ENCODE data around the gene MCRIP2.

The MCRIP2 gene

GRCh38 chr16:678858-679813, 37.5 kb downstream of the MCRIP2 start:
- H3K27ac ChIP-seq = peak overlapping the region; percentile 94
- no peak for TF ChIP-seq ZFX (IDR thresholded peaks at IDR 0.05)
- TF ChIP-seq CTCF (conservative IDR thresholded peaks at IDR 0.05) = no peak

GRCh38 chr16:679814-680624, 38.4 kb downstream of the MCRIP2 start, which contains the start of gene STUB1:
Gene STUB1, plus strand, starts transcription at chr16:680410. Its CDS starts 116 bp downstream, at chr16:680526.
- H3K27ac ChIP-seq = peak within 1 kb of the TSS; percentile 94
- TF ChIP-seq ZFX (IDR thresholded peaks at IDR 0.05) (peak; percentile 73; the same call in 1 of the 2 replicates), CTCF (conservative IDR thresholded peaks at IDR 0.05) (no peak)

GRCh38 chr16:680625-680945, 39.0 kb downstream of the MCRIP2 start:
- H3K27ac ChIP-seq = peak overlapping the region; percentile 94
- peak; percentile 65 for TF ChIP-seq ZFX (IDR thresholded peaks at IDR 0.05)
- no peak for TF ChIP-seq CTCF (conservative IDR thresholded peaks at IDR 0.05)

GRCh38 chr16:680967-681745, 39.5 kb downstream of the MCRIP2 start:
- 0 out of 2 replicates have a peak, but pooled peaks have one; percentile 26 for TF ChIP-seq ZFX (IDR thresholded peaks at IDR 0.05)
- TF ChIP-seq CTCF (conservative IDR thresholded peaks at IDR 0.05) = no peak; the same call in 1 of the 2 replicates
- peak overlapping the region; percentile 94 for H3K27ac ChIP-seq

- peak overlapping the region; percentile 94 for H3K27ac ChIP-seq
- TF ChIP-seq ZFX (IDR thresholded peaks at IDR 0.05) (no peak), CTCF (conservative IDR thresholded peaks at IDR 0.05) (no peak)
Measured at GRCh38 chr16:681746-682427, 40.3 kb downstream of the MCRIP2 start.

GRCh38 chr16:682493-683395, 41.1 kb downstream of the MCRIP2 start:
- H3K27ac ChIP-seq = peak overlapping the region; percentile 94
- TF ChIP-seq ZFX (IDR thresholded peaks at IDR 0.05) (no peak), CTCF (conservative IDR thresholded peaks at IDR 0.05) (no peak; the same call in 1 of the 2 replicates)

Measured in C4-2B (cell line).